ENCODE data around the gene CPNE2.

CPNE2 gene

DNA sequence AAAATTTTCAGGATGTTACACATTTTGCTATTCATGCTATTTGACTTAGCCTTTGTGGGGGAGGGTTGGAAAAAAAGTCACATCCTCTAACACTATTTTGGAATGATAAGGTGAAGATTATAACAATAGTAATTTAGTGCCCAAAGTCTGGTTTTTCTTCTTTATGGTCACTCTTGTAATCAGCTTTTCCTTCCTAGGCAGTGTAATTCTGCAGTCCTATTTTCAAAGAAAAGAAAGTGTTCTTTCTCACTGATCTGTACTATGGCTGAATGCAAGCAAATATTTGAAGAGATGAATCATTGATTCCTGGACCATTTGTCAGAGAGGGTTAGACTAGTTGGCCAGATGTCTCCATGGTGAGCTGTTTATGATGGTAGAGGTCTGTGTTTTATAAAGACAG lies 102.1 kb downstream of the CPNE2 start:
- peak in 1 of 2 experiments; percentile 16 for DNase-seq (ENCODE audit: low read depth in 1 of 2, low spot score in 1 of 2)
- in situ Hi-C loops (cut with HindIII; ENCODE audit: low pct_unique_long_range_greater_than_20kb, low sequenced_read_pairs): no loop called here
- no peak for TF ChIP-seq JUND (IDR thresholded peaks at IDR 0.05; ENCODE audit: low read depth)

GRCh38 chr16:57196286-57196685 lies 103.9 kb downstream of the CPNE2 start:
- TF ChIP-seq JUND (IDR thresholded peaks at IDR 0.05; ENCODE audit: low read depth): no peak
- in situ Hi-C loops (cut with HindIII; ENCODE audit: low pct_unique_long_range_greater_than_20kb, low sequenced_read_pairs): no loop called here

DNA sequence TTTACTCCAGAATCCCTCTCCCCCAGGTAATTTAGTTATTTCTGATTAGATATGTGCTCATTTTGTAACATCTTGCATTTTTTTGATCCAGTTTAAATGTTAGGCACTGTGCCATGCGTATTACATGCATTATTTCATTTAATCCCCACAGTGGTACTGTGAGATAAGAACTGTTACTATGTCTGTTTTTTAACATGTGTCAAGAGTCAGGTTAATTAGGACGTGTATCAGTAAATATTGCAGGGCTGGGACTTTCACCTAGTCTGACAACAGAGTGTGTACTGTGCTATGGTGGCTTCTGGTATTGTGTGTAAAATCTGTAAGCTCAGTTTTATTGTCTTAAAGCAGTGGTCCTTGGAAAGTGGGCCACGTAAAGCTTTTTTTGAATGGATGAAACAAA lies 104.4 kb downstream of the CPNE2 start:
- no peak for TF ChIP-seq JUND (IDR thresholded peaks at IDR 0.05; ENCODE audit: low read depth)
- no peak for DNase-seq (ENCODE audit: low read depth in 1 of 2, low spot score in 1 of 2)
- in situ Hi-C loops (cut with HindIII; ENCODE audit: low pct_unique_long_range_greater_than_20kb, low sequenced_read_pairs): no loop called here

More at GRCh38 chr16:57196286-57196685, 103.9 kb downstream of the CPNE2 start:
- no peak for DNase-seq (ENCODE audit: low read depth in 1 of 2, low spot score in 1 of 2)
